Subcutaneous adipose tissue (tissue), 4 donors: ENCODE measurements around the gene HSD17B8. TPM values are rescaled to one million over a fixed set of nuclear protein-coding genes. Genes with fewer than 3 reads are reported as not detected.

Experiments
- CTCF ChIP-seq: fragments of 450-650 bp; IDR thresholded peaks from one replicate; pipeline ENCODE4 v1.5.1; 2016; ENCODE audit warnings: low read depth, mild to moderate bottlenecking, control low read depth, antibody characterized with exemption, moderate library complexity
- total RNA-seq, 4 donors: library from RNA; depleted of rRNA; stranded (reverse); fragments of >200 nt; gene quantifications; one replicate each; pipeline ENCODE4 v1.1.0, GENCODE V29; 2016

Gene HSD17B8
- 10 to 100 TPM in 3 of 4 donors, 1 to 10 TPM in 1; 5.1 to 22.0 (median 16.2) TPM for total RNA-seq

- TF ChIP-seq CTCF = no peak
Measured at GRCh38 chr6:33204415-33205190, at the start of gene HSD17B8. Gene HSD17B8, plus strand, starts transcription at chr6:33204655. Its CDS starts 14 bp downstream, at chr6:33204669.

- no peak for TF ChIP-seq CTCF
Measured at GRCh38 chr6:33156561-33156960, 47.9 kb upstream of the HSD17B8 start.

- TF ChIP-seq CTCF = no peak
Measured at GRCh38 chr6:33156964-33157363, 47.5 kb upstream of the HSD17B8 start.

- no peak for TF ChIP-seq CTCF
Measured at GRCh38 chr6:33160096-33160495, 44.4 kb upstream of the HSD17B8 start.

- no peak for TF ChIP-seq CTCF
Measured at GRCh38 chr6:33160728-33161344, 43.6 kb upstream of the HSD17B8 start.

GRCh38 chr6:33161354-33162331 lies 42.8 kb upstream of the HSD17B8 start:
- TF ChIP-seq CTCF = no peak
